Transverse colon (tissue), 4 donors: ENCODE measurements around the gene ASXL3. TPM values are rescaled to one million over a fixed set of nuclear protein-coding genes. Genes with fewer than 3 reads are reported as not detected.

Source experiments
- DNase-seq: peaks from one replicate; pipeline ENCODE4 v3.0.0-alpha.2; 2019
- H3K27ac ChIP-seq, 4 donors: fragments of 200-600 bp; sonication (generic); 2 replicates each; pipeline ENCODE4 v1.5.1; 2016 to 2018; ENCODE audit warnings: inconsistent platforms in 4 of 4
- H3K27me3 ChIP-seq: fragments of 200-600 bp; sonication (generic); 2 replicates; pipeline ENCODE4 v1.5.1; 2017; ENCODE audit warnings: inconsistent platforms
- H3K36me3 ChIP-seq, 4 donors: fragments of 200-600 bp; sonication (generic); 2 replicates each; pipeline ENCODE4 v1.5.1; 2017 to 2019; ENCODE audit warnings: inconsistent platforms in 4 of 4
- H3K4me1 ChIP-seq, 4 donors: fragments of 200-600 bp; sonication (generic); 2 replicates each; pipeline ENCODE4 v1.5.1; 2017 to 2020; ENCODE audit warnings: inconsistent platforms in 4 of 4
- H3K4me3 ChIP-seq, 4 donors: fragments of 200-600 bp; sonication (generic); 1 replicate in 1 of 4; 2 replicates in 3 of 4; pipeline versions ENCODE4 v1.5.1 to v1.6.1; 2017 to 2019; ENCODE audit warnings: inconsistent platforms in 4 of 4
- H3K9me3 ChIP-seq, 2 donors: fragments of 200-600 bp; sonication (generic); 2 replicates each; pipeline ENCODE4 v1.5.1; 2017 to 2019; ENCODE audit warnings: inconsistent platforms in 2 of 2
- CTCF ChIP-seq, 5 experiments: fragments of 200-600 bp in 3 of 5; fragments of 450-650 bp in 2 of 5; sonication (generic) in 3 of 5; IDR thresholded peaks; 1 replicate in 2 of 5; 2 replicates in 3 of 5; pipeline ENCODE4 v1.5.1; 2016 to 2017; ENCODE audit warnings: antibody characterized with exemption in 5 of 5, inconsistent platforms in 3 of 5, mild to moderate bottlenecking in 2 of 5, moderate library complexity in 1 of 5
- EP300 ChIP-seq: sonication (generic); formaldehyde crosslinking; IDR thresholded peaks from one replicate; pipeline ENCODE4 v1.6.1; 2017; ENCODE audit warnings: antibody characterized with exemption, low read depth
- POLR2A ChIP-seq: fragments of 450-650 bp; IDR thresholded peaks from one replicate; pipeline ENCODE4 v1.6.1; 2016; ENCODE audit warnings: antibody characterized with exemption, mild to moderate bottlenecking, moderate library complexity
- POLR2AphosphoS5 ChIP-seq, 3 donors: sonication (generic); formaldehyde crosslinking; IDR thresholded peaks; one replicate each; pipeline ENCODE4 v1.6.1; 2016; ENCODE audit warnings: antibody characterized with exemption in 3 of 3
- in situ Hi-C, 4 donors: fragments of 200-750 bp; cut with MboI; loops; one replicate each; pipeline versions ENCODE4 v1.15.0 to v1.15.1; 2017; ENCODE audit warnings: low sequenced_read_pairs in 3 of 4, low pct_ligation_motif_present in 1 of 4, low pct_unique_long_range_greater_than_20kb in 1 of 4
- intact Hi-C: fragments of 100-400 bp; cut with DNase I; formaldehyde crosslinking; loops from one replicate; pipeline ENCODE4 v1.15.1; 2023; ENCODE audit warnings: low total_unique reads
- total RNA-seq, 4 donors: library from RNA; depleted of rRNA; stranded (reverse); fragments of >200 nt; gene quantifications; one replicate each; pipeline ENCODE4 v1.1.0, GENCODE V29; 2016

ASXL3 gene
- total RNA-seq, 4 donors from 2014 or later = 0.75 to 3.0 (median 1.7) TPM

- H3K4me3 ChIP-seq = no peak overlapping the region
- no peaks in the 10 kb centered on the region for H3K27me3 ChIP-seq
- peaks cover 0 to 6% (median 0%) of the 10 kb centered on the region in 4 donors for H3K4me1 ChIP-seq
- no peak for DNase-seq
- H3K9me3 ChIP-seq = no peaks in the 10 kb centered on the region
- no peaks in the 10 kb centered on the region for H3K36me3 ChIP-seq
- H3K27ac ChIP-seq = no peak overlapping the region
- intact Hi-C loops = no loop called here
- in situ Hi-C loops = no loop called here
- peak in 3 of 5 experiments; percentile 17 to 29 (median 29) for TF ChIP-seq CTCF (IDR thresholded peaks at IDR 0.05)
- TF ChIP-seq POLR2A = no peak
- no peak for TF ChIP-seq EP300
These were observed 183.3 kb downstream of the ASXL3 start for GRCh38 chr18:33761363-33761762.

GRCh38 chr18:33781429-33781828, 203.4 kb downstream of the ASXL3 start:
- in situ Hi-C loops (no loop called here), intact Hi-C loops (no loop called here)
- DNase-seq = no peak
- Histone ChIP-seq H3K36me3 (no peaks in the 10 kb centered on the region), H3K4me3 (no peak overlapping the region), H3K27ac (no peak overlapping the region), H3K4me1 (no peaks in the 10 kb centered on the region), H3K27me3 (no peaks in the 10 kb centered on the region), H3K9me3 (no peaks in the 10 kb centered on the region)
- TF ChIP-seq EP300 (no peak), CTCF (IDR thresholded peaks at IDR 0.05) (no peak), POLR2A (no peak), POLR2AphosphoS5 (IDR thresholded peaks at IDR 0.05) (no peak)

Other genes with a start within 250 kb of the ASXL3 start
- 100 to 1,000 TPM in 1 of 4 donors, not detected in 3; 131 TPM for gene CCDC178, start 137.5 kb upstream of the ASXL3 start, total RNA-seq